Neural cell (in vitro differentiated cells): ENCODE data around the gene RHBDF2.

Experiments
- EP300 ChIP-seq: fragments of 450-650 bp; conservative IDR thresholded peaks from 2 replicates; pipeline ENCODE4 v1.6.1; 2014; ENCODE audit warnings: antibody characterized with exemption, mild to moderate bottlenecking, moderate library complexity; ENCODE audit not compliant: poor library complexity, severe bottlenecking
- EZH2 ChIP-seq: fragments of 200-600, 300-800 bp; shearing (Covaris generic), sonication (generic); IDR thresholded peaks from 2 replicates; pipeline ENCODE4 v1.6.1; 2014; ENCODE audit warnings: antibody characterized with exemption, low read length, borderline replicate concordance, mild to moderate bottlenecking; ENCODE audit not compliant: insufficient read depth, poor library complexity, severe bottlenecking
- MXI1 ChIP-seq: fragments of 450-650 bp; conservative IDR thresholded peaks from 2 replicates; pipeline ENCODE4 v1.6.1; 2014; ENCODE audit warnings: antibody characterized with exemption, mild to moderate bottlenecking; ENCODE audit not compliant: poor library complexity, severe bottlenecking
- POLR2AphosphoS5 ChIP-seq: IDR thresholded peaks from 2 replicates; pipeline ENCODE4 v1.6.1; 2012
- RAD21 ChIP-seq: fragments of 450-650 bp; conservative IDR thresholded peaks from 2 replicates; pipeline ENCODE4 v1.6.1; 2014; ENCODE audit warnings: antibody characterized with exemption, mild to moderate bottlenecking, moderate library complexity
- TAF1 ChIP-seq: IDR thresholded peaks from 2 replicates; pipeline ENCODE4 v1.6.1; 2012; ENCODE audit warnings: low read depth
- TF ChIP-seq, protein P1 (sequence below): fragments of 450-650 bp; IDR thresholded peaks from 2 replicates; pipeline ENCODE4 v1.5.1; 2014; ENCODE audit warnings: antibody characterized with exemption, mild to moderate bottlenecking, moderate library complexity; ENCODE audit not compliant: poor library complexity, severe bottlenecking

- TF ChIP-seq, protein P1, sequence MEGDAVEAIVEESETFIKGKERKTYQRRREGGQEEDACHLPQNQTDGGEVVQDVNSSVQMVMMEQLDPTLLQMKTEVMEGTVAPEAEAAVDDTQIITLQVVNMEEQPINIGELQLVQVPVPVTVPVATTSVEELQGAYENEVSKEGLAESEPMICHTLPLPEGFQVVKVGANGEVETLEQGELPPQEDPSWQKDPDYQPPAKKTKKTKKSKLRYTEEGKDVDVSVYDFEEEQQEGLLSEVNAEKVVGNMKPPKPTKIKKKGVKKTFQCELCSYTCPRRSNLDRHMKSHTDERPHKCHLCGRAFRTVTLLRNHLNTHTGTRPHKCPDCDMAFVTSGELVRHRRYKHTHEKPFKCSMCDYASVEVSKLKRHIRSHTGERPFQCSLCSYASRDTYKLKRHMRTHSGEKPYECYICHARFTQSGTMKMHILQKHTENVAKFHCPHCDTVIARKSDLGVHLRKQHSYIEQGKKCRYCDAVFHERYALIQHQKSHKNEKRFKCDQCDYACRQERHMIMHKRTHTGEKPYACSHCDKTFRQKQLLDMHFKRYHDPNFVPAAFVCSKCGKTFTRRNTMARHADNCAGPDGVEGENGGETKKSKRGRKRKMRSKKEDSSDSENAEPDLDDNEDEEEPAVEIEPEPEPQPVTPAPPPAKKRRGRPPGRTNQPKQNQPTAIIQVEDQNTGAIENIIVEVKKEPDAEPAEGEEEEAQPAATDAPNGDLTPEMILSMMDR, result no peak
- TF ChIP-seq EZH2 (no peak), RAD21 (no peak), EP300 (no peak), TAF1 (no peak), MXI1 (no peak), POLR2AphosphoS5 (no peak)
These were observed 26.9 kb upstream of the RHBDF2 start for GRCh38 chr17:76528156-76528527.
